Sigmoid colon (tissue), 4 donors: ENCODE measurements around the gene FOXO4.

Experiments
- CTCF ChIP-seq, 4 experiments: fragments of 450-650 bp in 3 of 4; fragments of 200-600 bp in 1 of 4; IDR thresholded peaks; one replicate each; pipeline ENCODE4 v1.5.1; 2016 to 2019; ENCODE audit warnings: antibody characterized with exemption in 4 of 4, mild to moderate bottlenecking in 3 of 4, moderate library complexity in 2 of 4
- POLR2A ChIP-seq, 2 donors: fragments of 450-650 bp; IDR thresholded peaks; one replicate each; pipeline ENCODE4 v1.6.1; 2016; ENCODE audit warnings: antibody characterized with exemption in 2 of 2, mild to moderate bottlenecking in 2 of 2, moderate library complexity in 2 of 2
- POLR2AphosphoS5 ChIP-seq, 4 donors: sonication (generic); formaldehyde crosslinking; IDR thresholded peaks; one replicate each; pipeline ENCODE4 v1.6.1; 2017; ENCODE audit warnings: antibody characterized with exemption in 4 of 4

- TF ChIP-seq CTCF (IDR thresholded peaks at IDR 0.05) (no peak), POLR2AphosphoS5 (IDR thresholded peaks at IDR 0.05) (peak in 1 of 4 donors; percentile 21), POLR2A (IDR thresholded peaks at IDR 0.05) (peak in 1 of 2 donors; percentile 20)
These were observed 15.6 kb downstream of the FOXO4 start, which contains the start of gene IL2RG for GRCh38 chrX:71111141-71111843.
